ENCODE data around the gene OPRL1.

OPRL1 gene

GRCh38 chr20:64047968-64048401 lies 31.9 kb upstream of the OPRL1 start:
- H3K4me3 ChIP-seq (ENCODE audit: low read length) = peak overlapping the region; percentile 8
- no peak overlapping the region for H3K27ac ChIP-seq (ENCODE audit: low read depth, low read length)
- H3K36me3 ChIP-seq (ENCODE audit: control insufficient read depth, insufficient read depth, low read length) = no peaks in the 10 kb centered on the region
- H3K9ac ChIP-seq (ENCODE audit: low read length) = no peak overlapping the region
- peaks cover 48% of the 10 kb centered on the region for H3K27me3 ChIP-seq (ENCODE audit: control insufficient read depth, insufficient read depth, low read length)
- H3K4me1 ChIP-seq (ENCODE audit: control insufficient read depth, insufficient read depth, low read length) = no peaks in the 10 kb centered on the region

- Histone ChIP-seq H3K4me3 (ENCODE audit: low read length) (no peak overlapping the region), H3K4me1 (ENCODE audit: control insufficient read depth, insufficient read depth, low read length) (no peaks in the 10 kb centered on the region), H3K27me3 (ENCODE audit: control insufficient read depth, insufficient read depth, low read length) (peaks cover 50% of the 10 kb centered on the region), H3K9ac (ENCODE audit: low read length) (no peak overlapping the region), H3K27ac (ENCODE audit: low read depth, low read length) (no peak overlapping the region), H3K36me3 (ENCODE audit: control insufficient read depth, insufficient read depth, low read length) (no peaks in the 10 kb centered on the region)
These were observed 31.4 kb upstream of the OPRL1 start for GRCh38 chr20:64048402-64049044.

GRCh38 chr20:64049060-64049877 lies 30.6 kb upstream of the OPRL1 start, which contains the start of gene SOX18:
Gene SOX18, minus strand, starts transcription at chr20:64049639. Its CDS starts 123 bp downstream, at chr20:64049516.
- H3K27ac ChIP-seq (ENCODE audit: low read depth, low read length) = no peak within 1 kb of the TSS
- H3K4me1 ChIP-seq (ENCODE audit: control insufficient read depth, insufficient read depth, low read length) = no peaks in the 10 kb centered on the region
- H3K27me3 ChIP-seq (ENCODE audit: control insufficient read depth, insufficient read depth, low read length) = peaks cover 53% of the 10 kb centered on the region
- no peaks in the 10 kb centered on the region for H3K36me3 ChIP-seq (ENCODE audit: control insufficient read depth, insufficient read depth, low read length)
- H3K9ac ChIP-seq (ENCODE audit: low read length) = no peak within 1 kb of the TSS
- H3K4me3 ChIP-seq (ENCODE audit: low read length) = no peak within 1 kb of the TSS

GRCh38 chr20:64049878-64050260 lies 30.0 kb upstream of the OPRL1 start:
- Histone ChIP-seq H3K27me3 (ENCODE audit: control insufficient read depth, insufficient read depth, low read length) (peaks cover 49% of the 10 kb centered on the region), H3K9ac (ENCODE audit: low read length) (no peak overlapping the region), H3K4me3 (ENCODE audit: low read length) (no peak overlapping the region), H3K36me3 (ENCODE audit: control insufficient read depth, insufficient read depth, low read length) (no peaks in the 10 kb centered on the region), H3K4me1 (ENCODE audit: control insufficient read depth, insufficient read depth, low read length) (no peaks in the 10 kb centered on the region), H3K27ac (ENCODE audit: low read depth, low read length) (no peak overlapping the region)

DNA sequence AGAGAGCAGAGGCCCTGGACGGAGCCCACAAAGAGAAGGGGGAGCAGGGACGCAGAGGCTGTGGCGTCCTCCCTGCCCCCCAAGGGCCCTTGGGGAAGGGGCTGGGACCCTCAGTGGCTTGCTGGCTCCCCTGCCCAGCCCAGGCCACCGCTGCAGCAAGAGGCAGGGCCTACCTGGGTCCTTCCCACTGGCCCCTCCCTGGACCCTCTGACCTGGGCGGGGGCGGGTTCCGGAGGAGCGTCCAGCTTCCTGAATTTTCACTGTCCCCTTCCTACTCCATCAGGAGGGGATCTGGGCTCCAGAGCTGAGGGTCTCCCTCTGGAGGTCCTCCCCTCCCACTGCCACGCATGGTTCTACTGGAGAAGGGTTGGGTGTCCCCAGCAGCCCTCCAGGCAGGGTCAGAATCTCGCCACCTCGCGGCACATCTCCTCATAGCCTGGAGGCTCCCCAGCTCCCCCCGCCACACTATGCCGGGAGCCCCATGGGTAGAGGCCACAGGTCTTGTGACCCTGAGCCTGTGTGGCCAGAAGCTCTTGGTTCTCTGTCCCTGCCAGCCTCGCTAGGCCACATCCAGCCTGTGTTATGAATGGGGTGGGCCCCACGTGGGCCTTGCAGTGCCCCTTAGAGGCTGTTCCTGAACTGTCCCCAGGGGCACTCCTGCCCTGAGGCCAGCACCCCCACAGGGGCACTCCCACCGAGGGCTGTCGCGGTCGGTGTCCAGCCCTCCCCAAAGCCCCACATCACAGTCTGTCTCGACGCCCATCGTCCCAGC lies 29.4 kb upstream of the OPRL1 start:
- peaks cover 43% of the 10 kb centered on the region for H3K27me3 ChIP-seq (ENCODE audit: control insufficient read depth, insufficient read depth, low read length)

GRCh38 chr20:64051033-64051452 lies 28.8 kb upstream of the OPRL1 start:
- Histone ChIP-seq H3K9ac (ENCODE audit: low read length) (no peak overlapping the region), H3K4me1 (ENCODE audit: control insufficient read depth, insufficient read depth, low read length) (no peaks in the 10 kb centered on the region)

More for the DNA sequence above, 29.4 kb upstream of the OPRL1 start:
- no peak overlapping the region for H3K9ac ChIP-seq (ENCODE audit: low read length)
- no peak overlapping the region for H3K27ac ChIP-seq (ENCODE audit: low read depth, low read length)
- no peak overlapping the region for H3K4me3 ChIP-seq (ENCODE audit: low read length)
- H3K4me1 ChIP-seq (ENCODE audit: control insufficient read depth, insufficient read depth, low read length) = no peaks in the 10 kb centered on the region
- H3K36me3 ChIP-seq (ENCODE audit: control insufficient read depth, insufficient read depth, low read length) = no peaks in the 10 kb centered on the region

DNA sequence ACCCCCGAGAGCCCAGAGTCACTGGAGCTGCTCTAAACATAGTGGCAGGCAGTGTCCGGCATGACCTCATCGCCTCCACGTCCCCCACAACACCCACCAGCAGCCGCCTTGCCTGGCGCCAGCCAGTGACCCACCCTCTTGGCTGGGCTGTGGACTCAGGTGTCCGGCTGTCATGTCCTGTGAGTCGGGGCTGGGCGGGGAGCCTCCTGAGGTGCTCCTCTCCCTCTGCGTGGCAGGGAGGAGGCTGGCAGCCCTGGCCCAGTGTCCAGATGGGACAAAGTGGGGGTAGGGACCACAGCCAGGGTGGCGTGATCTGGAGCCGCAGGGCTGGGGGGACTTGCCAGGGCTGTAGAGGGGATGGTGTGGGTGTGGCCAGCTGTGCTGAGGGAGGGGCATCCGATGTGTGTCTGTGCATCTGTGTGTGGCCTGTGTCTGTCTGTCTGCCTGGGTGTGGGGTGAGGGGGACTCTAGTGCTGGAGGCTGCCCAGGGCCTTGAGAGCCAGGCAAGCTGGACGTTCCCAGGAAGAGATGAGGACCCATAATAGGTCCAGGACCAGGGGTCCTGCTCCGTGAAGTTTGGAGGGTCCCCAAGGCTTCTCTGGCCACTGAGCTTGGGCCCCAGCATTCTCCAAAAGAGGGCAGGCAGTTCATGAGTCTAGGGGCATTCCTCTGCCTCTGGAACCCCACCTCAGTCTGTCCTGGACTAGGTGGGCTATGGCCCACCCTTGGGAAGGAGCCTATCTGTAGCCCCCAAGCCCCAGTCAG lies 28.1 kb upstream of the OPRL1 start:
- Histone ChIP-seq H3K27me3 (ENCODE audit: control insufficient read depth, insufficient read depth, low read length) (peaks cover 30% of the 10 kb centered on the region), H3K9ac (ENCODE audit: low read length) (no peak overlapping the region), H3K27ac (ENCODE audit: low read depth, low read length) (no peak overlapping the region), H3K4me1 (ENCODE audit: control insufficient read depth, insufficient read depth, low read length) (no peaks in the 10 kb centered on the region), H3K4me3 (ENCODE audit: low read length) (no peak overlapping the region), H3K36me3 (ENCODE audit: control insufficient read depth, insufficient read depth, low read length) (no peaks in the 10 kb centered on the region)

More at GRCh38 chr20:64051033-64051452, 28.8 kb upstream of the OPRL1 start:
- H3K36me3 ChIP-seq (ENCODE audit: control insufficient read depth, insufficient read depth, low read length) = no peaks in the 10 kb centered on the region
- no peak overlapping the region for H3K27ac ChIP-seq (ENCODE audit: low read depth, low read length)
- peaks cover 37% of the 10 kb centered on the region for H3K27me3 ChIP-seq (ENCODE audit: control insufficient read depth, insufficient read depth, low read length)
- no peak overlapping the region for H3K4me3 ChIP-seq (ENCODE audit: low read length)

- no peaks in the 10 kb centered on the region for H3K4me1 ChIP-seq (ENCODE audit: control insufficient read depth, insufficient read depth, low read length)
- no peak overlapping the region for H3K4me3 ChIP-seq (ENCODE audit: low read length)
- peaks cover 29% of the 10 kb centered on the region for H3K27me3 ChIP-seq (ENCODE audit: control insufficient read depth, insufficient read depth, low read length)
- H3K36me3 ChIP-seq (ENCODE audit: control insufficient read depth, insufficient read depth, low read length) = no peaks in the 10 kb centered on the region
- H3K27ac ChIP-seq (ENCODE audit: low read depth, low read length) = no peak overlapping the region
- H3K9ac ChIP-seq (ENCODE audit: low read length) = no peak overlapping the region
These were observed 27.6 kb upstream of the OPRL1 start for GRCh38 chr20:64052326-64052722.

DNA sequence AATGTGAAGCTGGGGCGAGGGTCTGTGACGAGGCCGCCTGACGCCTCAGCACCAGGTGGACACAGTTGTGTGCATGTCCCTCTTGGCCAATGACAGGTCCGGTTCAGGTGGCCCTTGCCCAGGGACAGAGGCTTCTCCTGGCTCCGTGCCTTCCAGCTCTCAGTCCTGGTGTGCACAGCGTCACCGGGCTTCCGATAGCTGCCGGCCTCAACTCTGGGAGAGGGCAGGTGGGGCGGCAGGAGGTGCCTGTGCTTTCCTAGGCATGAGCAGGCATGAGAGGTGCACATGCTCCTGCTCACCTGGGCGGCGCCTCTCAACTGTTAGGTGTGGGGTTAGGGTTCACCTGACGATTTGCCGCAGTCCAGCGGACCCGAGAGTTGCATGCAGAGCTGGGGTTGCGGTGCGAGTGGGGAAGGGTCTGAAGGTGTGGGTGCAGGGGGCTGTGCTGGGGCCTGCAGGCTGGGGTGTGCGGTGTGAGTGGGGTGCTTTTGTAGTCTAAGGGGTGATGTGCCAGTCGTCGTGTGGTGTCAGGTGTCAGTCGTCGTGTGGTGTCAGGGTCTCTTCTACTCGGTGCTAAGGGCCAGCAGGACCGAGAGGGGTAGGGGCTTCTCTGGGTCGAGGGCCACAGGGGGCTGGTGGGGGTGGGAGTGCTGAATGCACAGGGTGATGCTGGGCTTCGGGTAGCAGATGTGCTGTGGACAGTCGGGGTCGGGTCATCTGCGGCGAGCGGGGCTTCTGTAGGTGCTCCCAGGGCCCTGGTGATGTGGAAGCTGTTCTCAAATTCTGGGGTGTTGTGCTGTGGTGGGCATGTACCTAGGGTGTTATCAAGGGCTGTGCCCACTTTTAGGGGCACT lies 26.7 kb upstream of the OPRL1 start:
- no peak overlapping the region for H3K27ac ChIP-seq (ENCODE audit: low read depth, low read length)
- no peaks in the 10 kb centered on the region for H3K36me3 ChIP-seq (ENCODE audit: control insufficient read depth, insufficient read depth, low read length)
- H3K9ac ChIP-seq (ENCODE audit: low read length) = no peak overlapping the region
- no peaks in the 10 kb centered on the region for H3K4me1 ChIP-seq (ENCODE audit: control insufficient read depth, insufficient read depth, low read length)
- H3K27me3 ChIP-seq (ENCODE audit: control insufficient read depth, insufficient read depth, low read length) = peaks cover 26% of the 10 kb centered on the region
- no peak overlapping the region for H3K4me3 ChIP-seq (ENCODE audit: low read length)

- no peaks in the 10 kb centered on the region for H3K36me3 ChIP-seq (ENCODE audit: control insufficient read depth, insufficient read depth, low read length)
- no peaks in the 10 kb centered on the region for H3K4me1 ChIP-seq (ENCODE audit: control insufficient read depth, insufficient read depth, low read length)
- peaks cover 26% of the 10 kb centered on the region for H3K27me3 ChIP-seq (ENCODE audit: control insufficient read depth, insufficient read depth, low read length)
- no peak overlapping the region for H3K9ac ChIP-seq (ENCODE audit: low read length)
- H3K4me3 ChIP-seq (ENCODE audit: low read length) = no peak overlapping the region
- H3K27ac ChIP-seq (ENCODE audit: low read depth, low read length) = peak overlapping the region; percentile 32
These were observed 25.8 kb upstream of the OPRL1 start for GRCh38 chr20:64053841-64054661.

Data from rectal smooth muscle tissue (tissue), 1 donor.